Measurements from ENCODE around the gene NUAK2.

DNA sequence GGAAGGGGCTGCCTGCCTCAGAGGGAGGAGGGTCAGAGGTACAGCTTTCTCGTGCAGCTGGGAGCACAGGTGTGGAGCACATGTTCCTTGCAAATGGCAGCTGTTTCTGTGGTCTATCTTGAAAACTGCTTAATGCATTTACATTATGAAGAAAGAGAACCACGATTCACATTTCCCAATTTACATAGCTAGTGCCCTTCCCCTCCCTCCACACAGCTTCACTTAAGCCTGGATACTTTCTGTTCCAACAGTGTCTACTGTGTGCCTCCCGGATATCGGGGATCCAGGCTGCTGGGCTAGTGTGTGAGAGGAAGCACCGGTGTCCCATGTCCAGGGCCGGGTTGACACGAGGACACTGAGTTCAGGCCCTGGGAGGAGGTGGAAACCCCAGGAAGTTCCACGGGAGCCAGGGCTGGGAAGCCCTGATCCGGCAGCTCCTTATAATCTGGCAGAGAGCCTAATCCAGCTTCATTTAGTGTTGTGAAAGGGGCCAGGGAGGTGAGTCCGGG, 62.2 kb downstream of the NUAK2 start:
- TF ChIP-seq, protein P1, sequence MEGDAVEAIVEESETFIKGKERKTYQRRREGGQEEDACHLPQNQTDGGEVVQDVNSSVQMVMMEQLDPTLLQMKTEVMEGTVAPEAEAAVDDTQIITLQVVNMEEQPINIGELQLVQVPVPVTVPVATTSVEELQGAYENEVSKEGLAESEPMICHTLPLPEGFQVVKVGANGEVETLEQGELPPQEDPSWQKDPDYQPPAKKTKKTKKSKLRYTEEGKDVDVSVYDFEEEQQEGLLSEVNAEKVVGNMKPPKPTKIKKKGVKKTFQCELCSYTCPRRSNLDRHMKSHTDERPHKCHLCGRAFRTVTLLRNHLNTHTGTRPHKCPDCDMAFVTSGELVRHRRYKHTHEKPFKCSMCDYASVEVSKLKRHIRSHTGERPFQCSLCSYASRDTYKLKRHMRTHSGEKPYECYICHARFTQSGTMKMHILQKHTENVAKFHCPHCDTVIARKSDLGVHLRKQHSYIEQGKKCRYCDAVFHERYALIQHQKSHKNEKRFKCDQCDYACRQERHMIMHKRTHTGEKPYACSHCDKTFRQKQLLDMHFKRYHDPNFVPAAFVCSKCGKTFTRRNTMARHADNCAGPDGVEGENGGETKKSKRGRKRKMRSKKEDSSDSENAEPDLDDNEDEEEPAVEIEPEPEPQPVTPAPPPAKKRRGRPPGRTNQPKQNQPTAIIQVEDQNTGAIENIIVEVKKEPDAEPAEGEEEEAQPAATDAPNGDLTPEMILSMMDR (IDR thresholded peaks at IDR 0.05): no peak
- TF ChIP-seq POLR2A (IDR thresholded peaks at IDR 0.05): no peak
